ENCODE results near the gene KIF19. TPM values are rescaled to one million over a fixed set of nuclear protein-coding genes. Genes with fewer than 3 reads are reported as not detected.

KIF19 gene
- total and polyA plus RNA-seq, 2 experiments from 2014 or later: 0.46 to 0.80 TPM

DNA sequence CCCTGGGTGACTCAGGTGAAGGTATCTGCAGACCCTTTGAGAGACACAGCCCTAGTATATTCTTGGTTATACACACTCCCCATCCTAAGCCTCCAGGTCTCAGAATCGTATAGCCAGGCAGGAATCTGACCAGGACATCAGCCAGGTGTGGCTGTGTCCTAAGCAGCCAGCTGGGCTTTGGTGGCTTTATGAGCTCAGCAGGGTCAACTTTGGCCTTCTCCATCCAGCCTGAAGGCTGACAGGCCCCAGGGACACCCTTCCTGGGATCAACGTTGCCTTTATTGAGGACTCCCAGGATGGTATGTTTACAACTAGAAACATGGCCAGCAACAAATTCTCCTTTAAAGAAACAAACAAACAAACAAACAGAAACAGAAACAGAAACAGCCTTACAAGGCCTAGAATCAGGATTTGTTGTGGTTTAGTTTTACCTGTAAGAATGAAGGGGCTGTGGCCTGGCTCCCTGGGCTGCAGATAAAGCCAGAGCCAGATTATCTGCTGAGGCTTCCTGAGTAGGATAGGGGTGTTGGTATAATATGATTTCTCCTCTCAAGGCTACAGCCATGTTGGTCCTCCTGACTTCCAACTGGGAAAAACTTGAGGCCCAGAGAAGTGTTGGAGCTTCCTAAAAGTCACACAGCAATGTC, 8.5 kb downstream of the KIF19 start:
- Histone ChIP-seq H3K4me1 (ENCODE audit: insufficient read depth) (no peaks in the 10 kb centered on the region), H3K4me2 (no peak overlapping the region), H3K79me2 (no peaks in the 10 kb centered on the region), H3K4me3 (no peak overlapping the region), H3K9me3 (ENCODE audit: low read depth) (no peaks in the 10 kb centered on the region), H3K27me3 (peaks cover 3% of the 10 kb centered on the region), H2AFZ (no peak overlapping the region), H4K20me1 (ENCODE audit: insufficient read depth, poor library complexity, severe bottlenecking) (no peaks in the 10 kb centered on the region), H3K27ac (no peak overlapping the region), H3K36me3 (replicated peaks; ENCODE audit: insufficient read depth, low read depth) (no peaks in the 10 kb centered on the region), H3K9me2 (replicated peaks; ENCODE audit: insufficient read depth) (no peaks in the 10 kb centered on the region)
- TF ChIP-seq EZH2 (IDR thresholded peaks at IDR 0.05; ENCODE audit: borderline replicate concordance): no peak
- DNase-seq (ENCODE audit: low spot score): no peak
- WGBS (ENCODE audit: low lambda C conversion rate, missing lambda C conversion rate): 80% methylated on average over 2 of the region's 2 CpGs

DNA sequence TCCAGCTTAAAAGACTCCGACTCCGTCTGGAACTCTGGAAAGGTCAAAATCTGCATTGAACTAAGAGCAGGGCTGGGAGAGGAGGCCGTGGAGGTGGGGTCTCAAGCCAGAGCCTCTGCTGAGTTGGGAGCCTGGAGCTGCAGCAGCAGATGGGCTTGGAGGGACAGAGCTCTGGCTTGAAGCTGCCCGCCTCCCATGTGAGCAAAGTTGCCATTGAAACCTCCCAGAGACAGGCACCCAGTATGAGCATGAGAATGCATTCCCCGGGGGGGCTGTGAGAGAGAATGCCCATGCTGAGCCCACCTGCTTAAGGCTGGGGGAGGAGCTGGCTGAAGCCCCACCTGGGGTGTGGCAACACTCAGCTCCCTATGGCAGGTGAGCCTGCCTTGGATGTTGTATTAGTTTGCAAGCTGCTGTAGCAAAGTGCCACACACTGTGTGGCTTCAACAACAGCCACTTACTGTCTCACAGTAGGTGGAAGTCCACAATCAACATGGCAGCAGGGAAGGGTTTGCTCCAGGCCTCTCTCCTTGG, 9.6 kb downstream of the KIF19 start:
- 74% methylated on average over 5 of the region's 5 CpGs for whole genome bisulfite sequencing (ENCODE audit: low lambda C conversion rate, missing lambda C conversion rate)
- DNase-seq (ENCODE audit: low spot score): no peak
- no peaks in the 10 kb centered on the region for H3K9me3 ChIP-seq (ENCODE audit: low read depth)

DNA sequence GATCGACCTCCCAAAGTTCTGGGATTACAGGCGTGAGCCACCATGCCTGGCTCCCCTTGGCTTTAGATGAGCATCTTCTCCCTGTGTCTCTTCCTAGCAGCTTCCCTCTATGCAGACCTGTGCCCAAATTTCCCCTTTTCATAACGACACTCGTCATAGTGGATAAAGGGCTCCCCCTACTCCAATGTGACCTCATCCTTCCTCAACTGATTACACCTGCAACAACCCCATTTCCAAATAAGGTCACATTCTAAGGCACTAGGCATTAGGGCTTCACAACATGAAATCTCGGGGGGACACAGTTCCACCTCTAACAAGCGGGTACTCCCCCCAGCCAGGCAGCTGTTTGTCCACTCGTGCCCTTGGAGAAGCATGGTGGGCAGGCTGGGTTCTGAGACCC, 10.3 kb downstream of the KIF19 start:
- no peaks in the 10 kb centered on the region for H3K27me3 ChIP-seq
- no peak overlapping the region for H3K27ac ChIP-seq
- no peaks in the 10 kb centered on the region for H3K4me1 ChIP-seq (ENCODE audit: insufficient read depth)
- no peak for TF ChIP-seq EZH2 (IDR thresholded peaks at IDR 0.05; ENCODE audit: borderline replicate concordance)
- TF ChIP-seq, protein P1, sequence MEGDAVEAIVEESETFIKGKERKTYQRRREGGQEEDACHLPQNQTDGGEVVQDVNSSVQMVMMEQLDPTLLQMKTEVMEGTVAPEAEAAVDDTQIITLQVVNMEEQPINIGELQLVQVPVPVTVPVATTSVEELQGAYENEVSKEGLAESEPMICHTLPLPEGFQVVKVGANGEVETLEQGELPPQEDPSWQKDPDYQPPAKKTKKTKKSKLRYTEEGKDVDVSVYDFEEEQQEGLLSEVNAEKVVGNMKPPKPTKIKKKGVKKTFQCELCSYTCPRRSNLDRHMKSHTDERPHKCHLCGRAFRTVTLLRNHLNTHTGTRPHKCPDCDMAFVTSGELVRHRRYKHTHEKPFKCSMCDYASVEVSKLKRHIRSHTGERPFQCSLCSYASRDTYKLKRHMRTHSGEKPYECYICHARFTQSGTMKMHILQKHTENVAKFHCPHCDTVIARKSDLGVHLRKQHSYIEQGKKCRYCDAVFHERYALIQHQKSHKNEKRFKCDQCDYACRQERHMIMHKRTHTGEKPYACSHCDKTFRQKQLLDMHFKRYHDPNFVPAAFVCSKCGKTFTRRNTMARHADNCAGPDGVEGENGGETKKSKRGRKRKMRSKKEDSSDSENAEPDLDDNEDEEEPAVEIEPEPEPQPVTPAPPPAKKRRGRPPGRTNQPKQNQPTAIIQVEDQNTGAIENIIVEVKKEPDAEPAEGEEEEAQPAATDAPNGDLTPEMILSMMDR (IDR thresholded peaks at IDR 0.05; ENCODE audit: poor library complexity): no peak
- no peak for TF ChIP-seq EZH2phosphoT487 (IDR thresholded peaks at IDR 0.05; ENCODE audit: low read depth, severe bottlenecking, unreplicated experiment)
- H3K4me3 ChIP-seq: no peak overlapping the region
- H3K9me2 ChIP-seq (replicated peaks; ENCODE audit: insufficient read depth): no peaks in the 10 kb centered on the region
- no peak overlapping the region for H2AFZ ChIP-seq
- no peaks in the 10 kb centered on the region for H3K79me2 ChIP-seq
- 92% methylated on average over 7 of the region's 7 CpGs for WGBS (ENCODE audit: low lambda C conversion rate, missing lambda C conversion rate)
- H4K20me1 ChIP-seq (ENCODE audit: insufficient read depth, poor library complexity, severe bottlenecking): no peaks in the 10 kb centered on the region
- H3K36me3 ChIP-seq (replicated peaks; ENCODE audit: insufficient read depth, low read depth): no peaks in the 10 kb centered on the region
- no peak overlapping the region for H3K4me2 ChIP-seq
- no peak for DNase-seq (ENCODE audit: low spot score)
- H3K9me3 ChIP-seq (ENCODE audit: low read depth): no peaks in the 10 kb centered on the region

More for the DNA sequence above, 9.6 kb downstream of the KIF19 start:
- H3K36me3 ChIP-seq (replicated peaks; ENCODE audit: insufficient read depth, low read depth): no peaks in the 10 kb centered on the region
- TF ChIP-seq EZH2phosphoT487 (IDR thresholded peaks at IDR 0.05; ENCODE audit: low read depth, severe bottlenecking, unreplicated experiment): no peak
- TF ChIP-seq, protein P1 (IDR thresholded peaks at IDR 0.05; ENCODE audit: poor library complexity): no peak
- TF ChIP-seq EZH2 (IDR thresholded peaks at IDR 0.05; ENCODE audit: borderline replicate concordance): no peak
- H3K79me2 ChIP-seq: no peaks in the 10 kb centered on the region
- no peaks in the 10 kb centered on the region for H4K20me1 ChIP-seq (ENCODE audit: insufficient read depth, poor library complexity, severe bottlenecking)
- H3K4me3 ChIP-seq: no peak overlapping the region
- H3K27ac ChIP-seq: no peak overlapping the region
- H3K9me2 ChIP-seq (replicated peaks; ENCODE audit: insufficient read depth): no peaks in the 10 kb centered on the region
- H2AFZ ChIP-seq: no peak overlapping the region
- H3K4me1 ChIP-seq (ENCODE audit: insufficient read depth): no peaks in the 10 kb centered on the region
- H3K27me3 ChIP-seq: no peaks in the 10 kb centered on the region
- no peak overlapping the region for H3K4me2 ChIP-seq

DNA sequence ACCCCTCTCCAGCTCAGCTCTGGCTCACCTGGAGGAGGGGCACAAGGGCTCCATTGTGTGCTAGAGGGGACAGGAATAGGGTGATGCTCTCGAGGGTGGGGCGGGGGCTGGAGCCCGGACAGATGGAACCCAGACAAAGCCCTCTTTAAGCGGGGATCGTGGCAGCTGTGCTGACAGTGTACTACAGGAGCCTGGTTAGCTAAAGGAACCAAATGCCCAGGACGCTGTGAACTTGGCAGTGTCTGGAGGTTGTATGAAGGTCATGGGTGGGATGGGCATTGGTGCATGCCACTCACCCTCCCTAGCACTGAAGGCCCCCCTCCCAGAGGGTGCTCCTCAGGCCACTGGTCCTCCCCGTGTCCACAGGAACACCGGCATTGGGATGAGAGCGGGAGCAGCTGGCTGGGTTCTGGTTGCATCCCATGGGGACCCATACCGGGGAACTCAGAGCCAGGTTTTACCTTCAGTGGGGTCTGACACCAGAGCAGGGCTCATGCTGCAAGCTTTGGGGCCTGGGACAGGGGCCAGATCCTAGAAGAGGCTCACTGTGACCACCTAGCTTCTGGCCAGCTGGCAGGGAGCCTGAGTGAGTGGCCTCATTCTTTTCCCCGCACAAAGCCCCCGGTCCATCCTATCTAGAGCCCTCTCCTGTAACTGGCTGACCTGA, 11.9 kb downstream of the KIF19 start:
- Histone ChIP-seq H3K27me3 (no peaks in the 10 kb centered on the region), H2AFZ (no peak overlapping the region), H3K79me2 (no peaks in the 10 kb centered on the region), H3K4me3 (no peak overlapping the region), H4K20me1 (ENCODE audit: insufficient read depth, poor library complexity, severe bottlenecking) (no peaks in the 10 kb centered on the region), H3K4me1 (ENCODE audit: insufficient read depth) (no peaks in the 10 kb centered on the region), H3K4me2 (no peak overlapping the region), H3K9me2 (replicated peaks; ENCODE audit: insufficient read depth) (no peaks in the 10 kb centered on the region), H3K27ac (no peak overlapping the region), H3K36me3 (replicated peaks; ENCODE audit: insufficient read depth, low read depth) (no peaks in the 10 kb centered on the region), H3K9me3 (ENCODE audit: low read depth) (no peaks in the 10 kb centered on the region)
- WGBS (ENCODE audit: low lambda C conversion rate, missing lambda C conversion rate): 83% methylated on average over 8 of the region's 12 CpGs
- TF ChIP-seq EZH2 (IDR thresholded peaks at IDR 0.05; ENCODE audit: borderline replicate concordance): no peak
- TF ChIP-seq, protein P1 (IDR thresholded peaks at IDR 0.05; ENCODE audit: poor library complexity): no peak
- no peak for TF ChIP-seq EZH2phosphoT487 (IDR thresholded peaks at IDR 0.05; ENCODE audit: low read depth, severe bottlenecking, unreplicated experiment)
- no peak for DNase-seq (ENCODE audit: low spot score)
